Measurements from ENCODE around the gene KIF26B. TPM values are rescaled to one million over a fixed set of nuclear protein-coding genes. Genes with fewer than 3 reads are reported as not detected.

Gene KIF26B
- total and polyA plus RNA-seq, 2 experiments from 2014 or later, result 0.03 to 0.76 TPM

- TF ChIP-seq ZNF462 (CRISPR knock-in tag; IDR thresholded peaks at IDR 0.05) (no peak), ZNF114 (CRISPR knock-in tag; IDR thresholded peaks at IDR 0.05) (no peak), STAT1 (IDR thresholded peaks at IDR 0.05; ENCODE audit: unreplicated experiment) (no peak), NANOG (IDR thresholded peaks at IDR 0.05; ENCODE audit: borderline replicate concordance) (no peak), REST (IDR thresholded peaks at IDR 0.05; ENCODE audit: unreplicated experiment) (no peak)
These were observed 417.9 kb downstream of the KIF26B start (continued) for GRCh38 chr1:245572709-245573108.

- Histone ChIP-seq H2AFZ (no peak overlapping the region), H3K4me2 (no peak overlapping the region), H3K27me3 (ENCODE audit: insufficient read depth) (no peaks in the 10 kb centered on the region), H3K4me3 (no peak overlapping the region), H3K4me1 (ENCODE audit: insufficient read depth) (no peaks in the 10 kb centered on the region), H3K36me3 (ENCODE audit: insufficient read depth) (no peaks in the 10 kb centered on the region), H3K79me2 (replicated peaks; ENCODE audit: insufficient read depth) (no peaks in the 10 kb centered on the region), H3K9me2 (ENCODE audit: insufficient read depth) (no peaks in the 10 kb centered on the region), H4K20me1 (replicated peaks; ENCODE audit: insufficient read depth) (no peaks in the 10 kb centered on the region), H3F3A (replicated peaks; ENCODE audit: low read depth) (no peaks in the 10 kb centered on the region), H3K27ac (ENCODE audit: low read depth) (no peak overlapping the region)
- no peaks in the 10 kb centered on the region for H3K9me3 Mint-ChIP-seq
- no peak overlapping the region for H3K4me3 Mint-ChIP-seq
- ATAC-seq (no peak), DNase-seq (ENCODE audit: low spot score) (no peak)
- peaks cover 3% of the 10 kb centered on the region for H3K27me3 Mint-ChIP-seq (ENCODE audit: insufficient read depth, low read depth, poor library complexity)
- H3K36me3 Mint-ChIP-seq (ENCODE audit: low read depth), result no peaks in the 10 kb centered on the region
- H3K4me1 Mint-ChIP-seq, result no peaks in the 10 kb centered on the region
- no peak overlapping the region for H3K27ac Mint-ChIP-seq
- TF ChIP-seq JUNB (IDR thresholded peaks at IDR 0.05; ENCODE audit: unreplicated experiment), result no peak
- no peak for TF ChIP-seq ZNF331 (CRISPR knock-in tag; IDR thresholded peaks at IDR 0.05; ENCODE audit: low read depth)
- no peak for TF ChIP-seq ZNF114 (CRISPR knock-in tag; IDR thresholded peaks at IDR 0.05)
- no peak for TF ChIP-seq REST (IDR thresholded peaks at IDR 0.05; ENCODE audit: unreplicated experiment)
- TF ChIP-seq NANOG (IDR thresholded peaks at IDR 0.05; ENCODE audit: borderline replicate concordance), result no peak
- no peak for TF ChIP-seq STAT1 (IDR thresholded peaks at IDR 0.05; ENCODE audit: unreplicated experiment)
- no peak for TF ChIP-seq EZH2phosphoT487 (IDR thresholded peaks at IDR 0.05; ENCODE audit: unreplicated experiment)
- no peak for TF ChIP-seq ETS1 (IDR thresholded peaks at IDR 0.05)
- TF ChIP-seq CREB1 (CRISPR knock-in tag; IDR thresholded peaks at IDR 0.05; ENCODE audit: low read depth), result no peak
- TF ChIP-seq EZH2 (IDR thresholded peaks at IDR 0.05; ENCODE audit: low read depth, unreplicated experiment), result no peak
These were observed 420.9 kb downstream of the KIF26B start for GRCh38 chr1:245575710-245576109.
